ENCODE data around the gene NDUFA7. TPM values are rescaled to one million over a fixed set of nuclear protein-coding genes. Genes with fewer than 3 reads are reported as not detected.

Gene NDUFA7
- total RNA-seq, 1 donor from 2014 or later, result 40.3 TPM

DNA sequence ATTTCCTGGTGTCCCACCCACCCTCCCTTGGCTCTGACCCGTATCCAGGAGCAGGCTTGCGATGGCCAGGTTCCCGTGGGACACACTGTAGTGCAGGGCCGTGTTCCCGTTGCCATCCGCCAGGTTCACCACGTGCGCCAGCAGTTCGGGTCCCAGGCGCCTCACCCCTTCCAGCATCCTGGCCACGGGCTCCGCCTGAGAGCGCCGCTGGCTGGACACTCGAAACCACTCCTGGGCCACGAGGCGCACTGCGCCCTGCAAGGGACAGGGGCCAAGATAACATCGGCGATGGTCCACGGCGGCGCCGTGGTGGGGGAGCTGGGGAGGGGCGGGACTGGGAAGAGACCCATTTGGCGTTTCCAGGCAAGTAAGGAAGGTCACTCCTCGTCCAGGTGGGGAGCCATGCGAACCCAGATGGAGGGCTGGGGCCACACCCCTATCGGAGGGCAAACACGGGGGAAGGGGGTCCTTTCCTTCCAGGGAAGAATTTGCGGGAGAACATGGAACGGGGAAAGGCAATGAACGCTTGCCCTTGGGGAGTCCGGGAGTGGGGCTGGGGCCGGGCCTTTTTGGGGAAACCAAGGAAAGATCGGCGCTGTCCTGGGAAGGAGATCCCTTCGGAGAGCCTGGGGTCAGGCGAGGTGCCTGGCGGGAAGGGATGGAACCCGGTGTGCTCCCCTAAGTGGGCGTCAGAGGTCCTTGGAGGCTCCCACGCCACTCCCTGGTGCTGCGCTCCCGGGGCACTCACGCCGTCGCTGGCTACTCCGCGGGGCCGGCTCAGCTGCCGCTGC is 12.0 kb upstream of the NDUFA7 start:
- no peak for DNase-seq (ENCODE audit: low spot score in 2 of 2, unreplicated experiment in 2 of 2)
- Mint-ChIP-seq H3K9me3 (no peaks in the 10 kb centered on the region), H3K27ac (no peak overlapping the region), H3K4me3 (no peak overlapping the region), H3K4me1 (no peaks in the 10 kb centered on the region), H3K36me3 (no peaks in the 10 kb centered on the region), H3K27me3 (ENCODE audit: low read depth) (peaks cover 77% of the 10 kb centered on the region)
- TF ChIP-seq, protein P1, sequence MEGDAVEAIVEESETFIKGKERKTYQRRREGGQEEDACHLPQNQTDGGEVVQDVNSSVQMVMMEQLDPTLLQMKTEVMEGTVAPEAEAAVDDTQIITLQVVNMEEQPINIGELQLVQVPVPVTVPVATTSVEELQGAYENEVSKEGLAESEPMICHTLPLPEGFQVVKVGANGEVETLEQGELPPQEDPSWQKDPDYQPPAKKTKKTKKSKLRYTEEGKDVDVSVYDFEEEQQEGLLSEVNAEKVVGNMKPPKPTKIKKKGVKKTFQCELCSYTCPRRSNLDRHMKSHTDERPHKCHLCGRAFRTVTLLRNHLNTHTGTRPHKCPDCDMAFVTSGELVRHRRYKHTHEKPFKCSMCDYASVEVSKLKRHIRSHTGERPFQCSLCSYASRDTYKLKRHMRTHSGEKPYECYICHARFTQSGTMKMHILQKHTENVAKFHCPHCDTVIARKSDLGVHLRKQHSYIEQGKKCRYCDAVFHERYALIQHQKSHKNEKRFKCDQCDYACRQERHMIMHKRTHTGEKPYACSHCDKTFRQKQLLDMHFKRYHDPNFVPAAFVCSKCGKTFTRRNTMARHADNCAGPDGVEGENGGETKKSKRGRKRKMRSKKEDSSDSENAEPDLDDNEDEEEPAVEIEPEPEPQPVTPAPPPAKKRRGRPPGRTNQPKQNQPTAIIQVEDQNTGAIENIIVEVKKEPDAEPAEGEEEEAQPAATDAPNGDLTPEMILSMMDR (IDR thresholded peaks at IDR 0.05; ENCODE audit: unreplicated experiment), result no peak

GRCh38 chr19:8331263-8331845 is 10.2 kb upstream of the NDUFA7 start:
- no peaks in the 10 kb centered on the region for H3K36me3 Mint-ChIP-seq
- TF ChIP-seq, protein P1 (IDR thresholded peaks at IDR 0.05; ENCODE audit: unreplicated experiment), result no peak
- H3K27me3 Mint-ChIP-seq (ENCODE audit: low read depth), result peaks cover 71% of the 10 kb centered on the region
- H3K27ac Mint-ChIP-seq, result no peak overlapping the region
- no peak for DNase-seq (ENCODE audit: low spot score in 2 of 2, unreplicated experiment in 2 of 2)
- no peaks in the 10 kb centered on the region for H3K4me1 Mint-ChIP-seq
- peaks cover 5% of the 10 kb centered on the region for H3K9me3 Mint-ChIP-seq
- H3K4me3 Mint-ChIP-seq, result no peak overlapping the region

- TF ChIP-seq, protein P1 (IDR thresholded peaks at IDR 0.05; ENCODE audit: unreplicated experiment), result no peak
These were observed 8.8 kb upstream of the NDUFA7 start for GRCh38 chr19:8329996-8330395.

GRCh38 chr19:8325454-8325853 is 4.3 kb upstream of the NDUFA7 start:
- peaks cover 5% of the 10 kb centered on the region for H3K9me3 Mint-ChIP-seq
- H3K36me3 Mint-ChIP-seq, result no peaks in the 10 kb centered on the region
- TF ChIP-seq, protein P1 (IDR thresholded peaks at IDR 0.05; ENCODE audit: unreplicated experiment), result no peak
- no peak for DNase-seq (ENCODE audit: low spot score in 2 of 2, unreplicated experiment in 2 of 2)
- peaks cover 27% of the 10 kb centered on the region for H3K27me3 Mint-ChIP-seq (ENCODE audit: low read depth)
- H3K4me3 Mint-ChIP-seq, result no peak overlapping the region
- H3K4me1 Mint-ChIP-seq, result peaks cover 20% of the 10 kb centered on the region
- no peak overlapping the region for H3K27ac Mint-ChIP-seq

More at GRCh38 chr19:8329996-8330395, 8.8 kb upstream of the NDUFA7 start:
- peaks cover 5% of the 10 kb centered on the region for H3K9me3 Mint-ChIP-seq
- no peaks in the 10 kb centered on the region for H3K4me1 Mint-ChIP-seq
- H3K27ac Mint-ChIP-seq, result no peak overlapping the region
- peaks cover 63% of the 10 kb centered on the region for H3K27me3 Mint-ChIP-seq (ENCODE audit: low read depth)
- H3K36me3 Mint-ChIP-seq, result no peaks in the 10 kb centered on the region
- DNase-seq (ENCODE audit: low spot score in 2 of 2, unreplicated experiment in 2 of 2), result no peak
- no peak overlapping the region for H3K4me3 Mint-ChIP-seq

GRCh38 chr19:8324186-8325050 is 3.2 kb upstream of the NDUFA7 start:
- Mint-ChIP-seq H3K36me3 (no peaks in the 10 kb centered on the region), H3K27ac (no peak overlapping the region), H3K4me3 (no peak overlapping the region), H3K27me3 (ENCODE audit: low read depth) (peaks cover 17% of the 10 kb centered on the region), H3K4me1 (peaks cover 27% of the 10 kb centered on the region), H3K9me3 (peaks cover 5% of the 10 kb centered on the region)
- no peak for DNase-seq (ENCODE audit: low spot score in 2 of 2, unreplicated experiment in 2 of 2)
- TF ChIP-seq, protein P1 (IDR thresholded peaks at IDR 0.05; ENCODE audit: unreplicated experiment), result no peak

All from mesothelial cell of epicardium (in vitro differentiated cells).